GM12878 (cell line): ENCODE data around the gene SHANK1. TPM values are rescaled to one million over a fixed set of nuclear protein-coding genes. Genes with fewer than 3 reads are reported as not detected.

Experiments used
- ATAC-seq: fragments of 200-7000 bp; cut with Tn5 transposase; 3 replicates; pipeline ENCODE4 v1.9.1; 2020; ENCODE audit warnings: mild to moderate bottlenecking, moderate library complexity
- BruUV-seq: library from RNA; stranded (reverse); fragments of 400-500 nt; replicated peaks from 2 replicates; lab custom pipeline; 2021; lab: Mats Ljungman, UMichigan
- CTCF ChIA-PET: fragments of 300-600 bp; sonication (Branson Sonifier 250); formaldehyde crosslinking; extraction: SDS; loops from one replicate; lab custom pipeline; 2021; ENCODE audit warnings: inconsistent platforms; lab: Yijun Ruan, JAX
- POLR2A ChIA-PET: fragments of 350-600 bp; formaldehyde crosslinking; extraction: SDS; loops from one replicate; lab custom pipeline; 2021; ENCODE audit warnings: inconsistent platforms; lab: Charles Lee
- RAD21 ChIA-PET: fragments of 300-600 bp; sonication (Branson Sonifier 250); formaldehyde crosslinking; loops from one replicate; lab custom pipeline; 2023; ENCODE audit warnings: antibody characterized with exemption; ENCODE audit not compliant: unreplicated experiment; lab: Charles Lee
- SMC1A ChIA-PET: fragments of 300-600 bp; sonication (Branson Sonifier 250); formaldehyde crosslinking; loops from one replicate; lab custom pipeline; 2023; ENCODE audit not compliant: unreplicated experiment, uncharacterized antibody; lab: Charles Lee
- DNase-seq: peaks from one replicate; pipeline ENCODE4 v3.0.0-alpha.2; 2011; ENCODE audit warnings: low read depth, low spot score
- FAIRE-seq: peaks from 3 replicates; lab custom pipeline; 2011; peaks lifted over from hg19 to GRCh38; lab: Jason Lieb, UNC
- H2AFZ ChIP-seq: 2 replicates; pipeline ENCODE4 v1.6.0; 2011; ENCODE audit warnings: low read depth, low read length, control low read depth; ENCODE audit not compliant: control insufficient read depth
- H3K27ac ChIP-seq: 2 replicates; pipeline ENCODE4 v1.5.1; 2011; ENCODE audit warnings: control low read depth; ENCODE audit not compliant: control insufficient read depth, insufficient read depth
- H3K27me3 ChIP-seq, 2 experiments: replicated peaks in 1 of 2; 2 replicates each; pipeline versions ENCODE4 v1.6.0 to v1.6.1; 2011; ENCODE audit warnings: low read length in 1 of 2; ENCODE audit not compliant: control insufficient read depth in 2 of 2, insufficient read depth in 2 of 2
- H3K36me3 ChIP-seq, 2 experiments: 2 replicates each; pipeline ENCODE4 v1.5.1; 2011; ENCODE audit warnings: low read length in 1 of 2; ENCODE audit not compliant: control insufficient read depth in 2 of 2, insufficient read depth in 2 of 2
- H3K4me1 ChIP-seq: 2 replicates; pipeline ENCODE4 v1.6.1; 2011; ENCODE audit warnings: mild to moderate bottlenecking, low read length, moderate library complexity, mixed read lengths; ENCODE audit not compliant: control insufficient read depth, insufficient read depth
- H3K4me2 ChIP-seq: 2 replicates; pipeline ENCODE4 v1.6.0; 2011; ENCODE audit warnings: control low read depth; ENCODE audit not compliant: control insufficient read depth, insufficient read depth
- H3K4me3 ChIP-seq: fragments of 200-600 bp; sonication (generic); 2 replicates; pipeline ENCODE4 v1.5.1; 2016
- H3K79me2 ChIP-seq: 2 replicates; pipeline ENCODE4 v1.6.0; 2011; ENCODE audit warnings: low read length; ENCODE audit not compliant: control insufficient read depth, insufficient read depth
- H3K9ac ChIP-seq: 2 replicates; pipeline ENCODE4 v1.8.0; 2011; ENCODE audit warnings: low read length, control low read depth, mixed read lengths; ENCODE audit not compliant: control insufficient read depth, insufficient read depth
- H3K9me3 ChIP-seq: replicated peaks from 3 replicates; pipeline ENCODE4 v1.5.1; 2011; ENCODE audit warnings: mild to moderate bottlenecking, low read length; ENCODE audit not compliant: control insufficient read depth, insufficient read depth
- H4K20me1 ChIP-seq: 2 replicates; pipeline ENCODE4 v1.6.0; 2011; ENCODE audit not compliant: control insufficient read depth, insufficient read depth
- CHD4 ChIP-seq: fragments of 200-600 bp; sonication (generic); IDR thresholded peaks from 2 replicates; pipeline ENCODE4 v1.6.1; 2016; ENCODE audit warnings: mild to moderate bottlenecking
- MEF2A ChIP-seq: IDR thresholded peaks from 2 replicates; pipeline ENCODE4 v1.6.1; 2011; ENCODE audit warnings: low read depth, mild to moderate bottlenecking, low read length, moderate library complexity; ENCODE audit not compliant: insufficient read depth
- MTA2 ChIP-seq: fragments of 450-650 bp; IDR thresholded peaks from 2 replicates; pipeline ENCODE4 v1.6.1; 2016; ENCODE audit warnings: low read depth, mild to moderate bottlenecking, moderate library complexity
- RBBP5 ChIP-seq: fragments of 200-600 bp; sonication (generic); conservative IDR thresholded peaks from 2 replicates; pipeline ENCODE4 v1.6.1; 2016
- WGBS: methylation state at CpG from one replicate; pipeline ENCODE4 v1.1.6; 2016; ENCODE audit warnings: low lambda C conversion rate; ENCODE audit not compliant: insufficient replicate concordance, insufficient coverage; ENCODE audit errors: missing lambda C conversion rate; 5-methylcytosine and 5-hydroxymethylcytosine counted together
- in situ Hi-C: fragments of 300-500 bp; cut with MboI; formaldehyde crosslinking; loops from 9 replicates; pipeline ENCODE4 v1.14.3; 2018; ENCODE audit warnings: mixed read lengths
- intact Hi-C: fragments of 100-400 bp; cut with micrococcal nuclease; formaldehyde crosslinking; loops from one replicate; pipeline ENCODE4 v1.14.2; 2022; ENCODE audit not compliant: unreplicated experiment
- polyA plus RNA-seq, 11 experiments: library from polyadenylated mRNA; depleted of rRNA in 4 of 11; unstranded in 6 of 11; stranded (reverse) in 5 of 11; fragments of >200 nt; fragmentation: Nextera tagmentation in 4 of 11; fragmentation: Illumina TruSeq in 1 of 11; extraction: Ambion mirVana in 4 of 11; extraction: Trizol in 1 of 11; gene quantifications; 1 replicate in 1 of 11; 2 replicates in 10 of 11; pipeline versions ENCODE4 v1.2.1 to v1.2.3, GENCODE V29; 2011 to 2016; ENCODE audit warnings: inconsistent platforms in 2 of 11, missing spikeins in 2 of 11, low read depth in 1 of 11
- total RNA-seq, 4 experiments: library from RNA; depleted of rRNA in 3 of 4; stranded (reverse); fragments of >200 nt in 3 of 4; fragmentation: Illumina TruSeq in 1 of 4; extraction: Trizol in 1 of 4; gene quantifications; 2 replicates each; pipeline versions ENCODE4 v1.2.1 to v1.2.3, GENCODE V29; 2013 to 2021
- TF ChIP-seq, protein P1 (sequence below): fragments of 450-650 bp; IDR thresholded peaks from 2 replicates; pipeline ENCODE4 v1.6.1; 2018; ENCODE audit warnings: borderline replicate concordance, mild to moderate bottlenecking; ENCODE audit not compliant: partially characterized antibody
- TF ChIP-seq, protein P2 (sequence below): fragments of 450-650 bp; formaldehyde crosslinking; IDR thresholded peaks from 2 replicates; pipeline ENCODE4 v1.4.0; 2020; ENCODE audit warnings: mild to moderate bottlenecking, moderate library complexity

SHANK1 gene
- total and polyA plus RNA-seq, 10 of the 15 experiments (the other 5 are each of a cell fraction or from before 2014, with no cell fraction given) = not detected

DNA sequence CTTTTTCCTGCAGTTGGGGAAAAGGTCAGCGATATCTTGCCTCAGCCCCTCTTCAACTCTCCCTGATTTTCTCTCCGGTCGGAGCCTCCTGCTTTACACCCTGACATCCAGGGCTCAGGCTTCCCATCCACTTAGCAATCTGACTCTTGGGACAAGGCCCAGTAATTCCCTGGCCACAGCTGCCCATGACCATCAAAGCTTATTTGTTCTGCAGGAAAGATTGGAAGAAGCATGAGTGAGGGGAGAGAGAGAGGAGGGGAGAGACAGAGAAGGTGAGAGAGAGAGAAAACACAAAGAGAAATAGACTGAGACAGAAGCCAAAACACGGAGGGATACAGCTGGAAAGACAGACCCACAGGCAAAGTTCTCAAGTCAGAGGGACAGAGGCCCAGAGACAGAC is 93.6 kb downstream of the SHANK1 start:
- Histone ChIP-seq H3K9me3 (no peaks in the 10 kb centered on the region), H3K79me2 (no peaks in the 10 kb centered on the region), H3K4me1 (no peaks in the 10 kb centered on the region), H4K20me1 (no peaks in the 10 kb centered on the region), H3K9ac (no peak overlapping the region), H3K27ac (no peak overlapping the region), H3K36me3 (no peaks in the 10 kb centered on the region), H3K4me3 (no peak overlapping the region), H2AFZ (no peak overlapping the region), H3K27me3 (no peaks in the 10 kb centered on the region), H3K4me2 (no peak overlapping the region)
- in situ Hi-C loops (no loop called here), intact Hi-C loops (no loop called here)
- FAIRE-seq = no peak
- POLR2A ChIA-PET = no interaction called here
- TF ChIP-seq, protein P1, sequence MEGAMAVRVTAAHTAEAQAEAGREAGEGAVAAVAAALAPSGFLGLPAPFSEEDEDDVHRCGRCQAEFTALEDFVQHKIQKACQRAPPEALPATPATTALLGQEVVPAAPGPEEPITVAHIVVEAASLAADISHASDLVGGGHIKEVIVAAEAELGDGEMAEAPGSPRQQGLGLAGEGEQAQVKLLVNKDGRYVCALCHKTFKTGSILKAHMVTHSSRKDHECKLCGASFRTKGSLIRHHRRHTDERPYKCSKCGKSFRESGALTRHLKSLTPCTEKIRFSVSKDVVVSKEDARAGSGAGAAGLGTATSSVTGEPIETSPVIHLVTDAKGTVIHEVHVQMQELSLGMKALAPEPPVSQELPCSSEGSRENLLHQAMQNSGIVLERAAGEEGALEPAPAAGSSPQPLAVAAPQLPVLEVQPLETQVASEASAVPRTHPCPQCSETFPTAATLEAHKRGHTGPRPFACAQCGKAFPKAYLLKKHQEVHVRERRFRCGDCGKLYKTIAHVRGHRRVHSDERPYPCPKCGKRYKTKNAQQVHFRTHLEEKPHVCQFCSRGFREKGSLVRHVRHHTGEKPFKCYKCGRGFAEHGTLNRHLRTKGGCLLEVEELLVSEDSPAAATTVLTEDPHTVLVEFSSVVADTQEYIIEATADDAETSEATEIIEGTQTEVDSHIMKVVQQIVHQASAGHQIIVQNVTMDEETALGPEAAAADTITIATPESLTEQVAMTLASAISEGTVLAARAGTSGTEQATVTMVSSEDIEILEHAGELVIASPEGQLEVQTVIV = no peak
- no peak for DNase-seq
- SMC1A ChIA-PET = no interaction called here
- RAD21 ChIA-PET = no interaction called here
- CTCF ChIA-PET = no interaction called here
- 43% methylated on average over 4 of the region's 4 CpGs for WGBS
- no peak for ATAC-seq
- BruUV-seq = no TSS peak

DNA sequence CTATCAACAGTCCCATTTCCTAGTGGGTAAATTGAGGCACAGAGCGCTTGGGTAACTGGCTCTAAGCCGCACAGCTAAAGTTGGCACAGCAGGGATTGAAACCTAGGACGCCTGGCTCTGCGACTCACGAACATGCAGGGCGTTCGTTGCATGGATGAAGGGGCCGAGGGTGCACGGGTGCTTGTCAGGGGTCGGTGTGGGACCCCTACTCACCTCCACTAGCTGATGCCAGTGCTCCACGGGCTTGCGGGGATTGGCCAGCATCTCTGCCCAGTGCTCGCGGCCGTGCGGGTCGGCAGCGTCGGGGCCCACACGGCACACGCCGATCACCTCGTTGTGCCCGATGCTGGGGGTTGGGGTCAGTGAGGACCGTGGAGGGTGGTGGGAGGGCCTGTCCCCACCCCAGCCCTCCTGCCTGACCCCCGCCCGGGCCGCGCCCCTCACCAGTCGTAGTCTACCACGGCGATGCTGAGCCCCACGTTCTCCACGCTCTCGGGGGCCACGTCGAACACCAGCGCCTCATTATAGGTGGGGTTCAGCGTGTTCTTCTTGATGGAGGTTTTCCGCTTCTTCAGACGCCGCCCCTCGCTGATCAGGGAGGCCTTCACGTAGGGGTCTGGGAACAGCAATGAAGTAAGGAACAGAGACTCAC is 94.5 kb downstream of the SHANK1 start:
- SMC1A ChIA-PET = no interaction called here
- POLR2A ChIA-PET = interaction anchor here (0.6 kb wide), 1 partner anchor 989 kb away, joined by 4 read pairs; no protein-coding TSS in a partner anchor
- H3K4me2 ChIP-seq = no peak overlapping the region
- FAIRE-seq (no peak), DNase-seq (no peak), ATAC-seq (no peak)
- in situ Hi-C loops = no loop called here
- H3K9me3 ChIP-seq = no peaks in the 10 kb centered on the region
- no peak overlapping the region for H3K4me3 ChIP-seq
- no peak overlapping the region for H3K9ac ChIP-seq
- BruUV-seq = no TSS peak
- CTCF ChIA-PET = no interaction called here
- H3K27ac ChIP-seq = no peak overlapping the region
- H3K27me3 ChIP-seq = no peaks in the 10 kb centered on the region
- H3K4me1 ChIP-seq = no peaks in the 10 kb centered on the region
- intact Hi-C loops = no loop called here
- H3K79me2 ChIP-seq = no peaks in the 10 kb centered on the region
- 63% methylated on average over 30 of the region's 44 CpGs for WGBS
- H3K36me3 ChIP-seq = no peaks in the 10 kb centered on the region
- H4K20me1 ChIP-seq = no peaks in the 10 kb centered on the region
- RAD21 ChIA-PET = no interaction called here
- H2AFZ ChIP-seq = no peak overlapping the region
- TF ChIP-seq MEF2A (no peak), RBBP5 (no peak), MTA2 (no peak), CHD4 (no peak)
- TF ChIP-seq, protein P2, sequence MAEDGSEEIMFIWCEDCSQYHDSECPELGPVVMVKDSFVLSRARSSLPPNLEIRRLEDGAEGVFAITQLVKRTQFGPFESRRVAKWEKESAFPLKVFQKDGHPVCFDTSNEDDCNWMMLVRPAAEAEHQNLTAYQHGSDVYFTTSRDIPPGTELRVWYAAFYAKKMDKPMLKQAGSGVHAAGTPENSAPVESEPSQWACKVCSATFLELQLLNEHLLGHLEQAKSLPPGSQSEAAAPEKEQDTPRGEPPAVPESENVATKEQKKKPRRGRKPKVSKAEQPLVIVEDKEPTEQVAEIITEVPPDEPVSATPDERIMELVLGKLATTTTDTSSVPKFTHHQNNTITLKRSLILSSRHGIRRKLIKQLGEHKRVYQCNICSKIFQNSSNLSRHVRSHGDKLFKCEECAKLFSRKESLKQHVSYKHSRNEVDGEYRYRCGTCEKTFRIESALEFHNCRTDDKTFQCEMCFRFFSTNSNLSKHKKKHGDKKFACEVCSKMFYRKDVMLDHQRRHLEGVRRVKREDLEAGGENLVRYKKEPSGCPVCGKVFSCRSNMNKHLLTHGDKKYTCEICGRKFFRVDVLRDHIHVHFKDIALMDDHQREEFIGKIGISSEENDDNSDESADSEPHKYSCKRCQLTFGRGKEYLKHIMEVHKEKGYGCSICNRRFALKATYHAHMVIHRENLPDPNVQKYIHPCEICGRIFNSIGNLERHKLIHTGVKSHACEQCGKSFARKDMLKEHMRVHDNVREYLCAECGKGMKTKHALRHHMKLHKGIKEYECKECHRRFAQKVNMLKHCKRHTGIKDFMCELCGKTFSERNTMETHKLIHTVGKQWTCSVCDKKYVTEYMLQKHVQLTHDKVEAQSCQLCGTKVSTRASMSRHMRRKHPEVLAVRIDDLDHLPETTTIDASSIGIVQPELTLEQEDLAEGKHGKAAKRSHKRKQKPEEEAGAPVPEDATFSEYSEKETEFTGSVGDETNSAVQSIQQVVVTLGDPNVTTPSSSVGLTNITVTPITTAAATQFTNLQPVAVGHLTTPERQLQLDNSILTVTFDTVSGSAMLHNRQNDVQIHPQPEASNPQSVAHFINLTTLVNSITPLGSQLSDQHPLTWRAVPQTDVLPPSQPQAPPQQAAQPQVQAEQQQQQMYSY (CRISPR knock-in tag) = no peak
